ENCODE data around the gene CORIN. TPM values are rescaled to one million over a fixed set of nuclear protein-coding genes. Genes with fewer than 3 reads are reported as not detected.

The CORIN gene
- total RNA-seq, 1 experiment from 2014 or later: not detected

- intact Hi-C loops (cut with micrococcal nuclease; ENCODE audit: unreplicated experiment): no loop called here
- H3K27me3 ChIP-seq (replicated peaks; ENCODE audit: insufficient read depth, low read depth, low read length, poor library complexity): no peaks in the 10 kb centered on the region
- H3K9me3 ChIP-seq (ENCODE audit: low read depth, low read length, poor library complexity, severe bottlenecking): no peaks in the 10 kb centered on the region
- no TSS peak for BruUV-seq (replicated peaks)
- no peak overlapping the region for H3K4me3 ChIP-seq (ENCODE audit: low read depth, low read length, poor library complexity, severe bottlenecking)
- DNase-seq (ENCODE audit: low spot score): no peak
- H3K4me1 ChIP-seq (ENCODE audit: insufficient read depth, low read length, poor library complexity, severe bottlenecking): peaks cover 10% of the 10 kb centered on the region
- H3K36me3 ChIP-seq (ENCODE audit: insufficient read depth, low read length, poor library complexity, severe bottlenecking): no peaks in the 10 kb centered on the region
- ChIA-PET POLR2A (ENCODE audit: low non-redundant PET) (no interaction called here), CTCF (no interaction called here)
- no peak for TF ChIP-seq EZH2 (IDR thresholded peaks at IDR 0.05; ENCODE audit: borderline replicate concordance, low read depth, low read length, poor library complexity, severe bottlenecking)
- no peak for TF ChIP-seq CTCF (conservative IDR thresholded peaks at IDR 0.05; ENCODE audit: low read depth, low read length)
- no peak overlapping the region for H3K27ac ChIP-seq (ENCODE audit: low read depth, low read length, poor library complexity, severe bottlenecking)
These were observed 122.0 kb downstream of the CORIN start for GRCh38 chr4:47715716-47716416.

- H3K36me3 ChIP-seq (ENCODE audit: insufficient read depth, low read length, poor library complexity, severe bottlenecking): no peaks in the 10 kb centered on the region
- BruUV-seq (replicated peaks): no TSS peak
- H3K4me1 ChIP-seq (ENCODE audit: insufficient read depth, low read length, poor library complexity, severe bottlenecking): peaks cover 10% of the 10 kb centered on the region
- CTCF ChIA-PET: no interaction called here
- no peak for DNase-seq (ENCODE audit: low spot score)
- H3K27me3 ChIP-seq (replicated peaks; ENCODE audit: insufficient read depth, low read depth, low read length, poor library complexity): no peaks in the 10 kb centered on the region
- no peak overlapping the region for H3K27ac ChIP-seq (ENCODE audit: low read depth, low read length, poor library complexity, severe bottlenecking)
- H3K4me3 ChIP-seq (ENCODE audit: low read depth, low read length, poor library complexity, severe bottlenecking): no peak overlapping the region
- intact Hi-C loops (cut with micrococcal nuclease; ENCODE audit: unreplicated experiment): no loop called here
- POLR2A ChIA-PET (ENCODE audit: low non-redundant PET): interaction anchor here (0.9 kb wide), 1 partner anchor 71 kb away, joined by 3 read pairs; no protein-coding TSS in a partner anchor
- H3K9me3 ChIP-seq (ENCODE audit: low read depth, low read length, poor library complexity, severe bottlenecking): no peaks in the 10 kb centered on the region
- TF ChIP-seq CTCF (conservative IDR thresholded peaks at IDR 0.05; ENCODE audit: low read depth, low read length) (no peak), EZH2 (IDR thresholded peaks at IDR 0.05; ENCODE audit: borderline replicate concordance, low read depth, low read length, poor library complexity, severe bottlenecking) (no peak)
These were observed 123.6 kb downstream of the CORIN start for GRCh38 chr4:47714269-47714668.

- no peak for TF ChIP-seq EZH2 (IDR thresholded peaks at IDR 0.05; ENCODE audit: borderline replicate concordance, low read depth, low read length, poor library complexity, severe bottlenecking)
- no peak for TF ChIP-seq CTCF (conservative IDR thresholded peaks at IDR 0.05; ENCODE audit: low read depth, low read length)
- Histone ChIP-seq H3K9me3 (ENCODE audit: low read depth, low read length, poor library complexity, severe bottlenecking) (no peaks in the 10 kb centered on the region), H3K4me3 (ENCODE audit: low read depth, low read length, poor library complexity, severe bottlenecking) (no peak overlapping the region), H3K4me1 (ENCODE audit: insufficient read depth, low read length, poor library complexity, severe bottlenecking) (peaks cover 10% of the 10 kb centered on the region), H3K27ac (ENCODE audit: low read depth, low read length, poor library complexity, severe bottlenecking) (no peak overlapping the region), H3K36me3 (ENCODE audit: insufficient read depth, low read length, poor library complexity, severe bottlenecking) (no peaks in the 10 kb centered on the region), H3K27me3 (replicated peaks; ENCODE audit: insufficient read depth, low read depth, low read length, poor library complexity) (no peaks in the 10 kb centered on the region)
- ChIA-PET POLR2A (ENCODE audit: low non-redundant PET) (no interaction called here), CTCF (no interaction called here)
- intact Hi-C loops (cut with micrococcal nuclease; ENCODE audit: unreplicated experiment): no loop called here
- no peak for DNase-seq (ENCODE audit: low spot score)
- BruUV-seq (replicated peaks): no TSS peak
These were observed 124.6 kb downstream of the CORIN start for GRCh38 chr4:47713129-47713834.

Measured in A673 (cell line).